GM21390 (cell line): ENCODE results near the gene PFN4.
"Not testable (repeated sequence)": the region's sequence is repeated elsewhere in the genome, so short reads cannot be mapped to it uniquely, and the experiment has no call there.

ENCODE experiments used
- ATAC-seq: cut with Tn5 transposase; IDR thresholded peaks from one replicate; pipeline ENCODE4 v1.9.1; 2021; ENCODE audit not compliant: unreplicated experiment

The PFN4 gene

DNA sequence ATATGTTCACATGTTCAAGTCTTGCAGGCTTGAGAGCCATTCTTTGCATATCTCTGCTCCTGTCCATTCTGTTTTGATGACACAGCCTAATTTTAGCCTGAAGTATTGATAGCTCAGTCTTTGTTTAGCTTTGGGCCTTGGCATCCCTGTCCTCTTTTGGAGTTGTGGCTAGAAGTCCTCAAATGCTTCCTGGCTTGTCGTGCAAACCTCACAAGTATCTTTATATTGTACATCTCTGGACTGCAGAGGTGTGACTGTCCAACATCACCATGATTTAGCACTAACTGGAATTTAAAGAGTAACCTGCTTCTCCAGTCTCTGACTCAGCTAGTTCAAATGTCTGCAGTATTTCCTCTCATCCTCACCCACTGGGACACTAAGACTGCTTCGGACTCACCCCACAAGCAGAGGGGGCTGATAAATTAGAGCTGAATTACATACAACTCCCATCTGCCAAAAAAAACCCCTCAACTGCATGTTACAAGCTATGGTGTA is 11.7 kb downstream of the PFN4 start:
- no peak for ATAC-seq

DNA sequence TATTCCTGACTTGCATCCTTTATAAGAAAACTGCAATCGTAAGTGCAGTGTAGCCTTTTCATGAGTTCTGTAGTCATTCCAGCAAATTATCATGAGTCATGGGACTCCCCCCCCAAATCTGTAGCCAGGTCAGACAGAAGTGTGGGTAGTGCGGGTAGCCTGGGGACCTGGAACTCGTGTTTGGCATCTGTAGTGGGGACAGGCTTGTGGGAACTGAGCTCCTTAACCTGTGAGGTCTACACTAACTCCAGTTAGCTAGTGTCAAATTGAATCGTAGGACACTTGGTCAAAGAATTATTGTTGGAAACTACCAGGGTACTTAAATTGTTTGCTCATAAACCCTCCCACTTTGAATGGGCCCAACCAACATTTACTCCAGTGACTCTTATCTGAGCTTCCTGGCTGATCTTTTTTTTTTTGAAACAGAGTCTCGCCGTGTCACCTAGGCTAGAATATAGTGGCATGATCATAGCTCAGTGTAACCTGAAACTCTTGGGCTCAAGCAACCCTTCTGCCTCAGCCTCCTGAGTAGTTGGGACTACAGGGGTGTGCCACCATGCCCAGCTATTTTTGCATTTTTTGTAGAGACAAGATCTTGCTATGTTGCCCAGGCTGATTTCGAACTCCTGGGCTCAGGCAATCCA is 12.4 kb downstream of the PFN4 start:
- no peak for ATAC-seq

DNA sequence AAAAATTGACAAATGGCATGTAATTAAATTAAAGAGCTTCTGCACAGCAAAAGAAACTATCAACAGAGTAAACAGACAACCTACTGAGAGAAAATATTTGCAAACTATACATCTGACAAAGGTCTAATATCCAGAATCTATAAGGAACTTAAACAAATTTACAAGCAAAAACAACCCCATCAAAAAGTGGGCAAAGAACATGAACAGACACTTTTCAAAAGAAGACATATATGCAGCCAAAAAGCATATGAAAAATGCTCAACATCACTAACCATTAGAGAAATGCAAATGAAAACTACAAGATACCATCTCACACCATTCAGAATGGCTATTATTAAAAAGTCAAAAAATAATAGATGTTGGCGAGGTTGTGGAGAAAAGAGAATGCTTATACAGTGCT is 13.7 kb downstream of the PFN4 start:
- ATAC-seq, result not testable (repeated sequence)

DNA sequence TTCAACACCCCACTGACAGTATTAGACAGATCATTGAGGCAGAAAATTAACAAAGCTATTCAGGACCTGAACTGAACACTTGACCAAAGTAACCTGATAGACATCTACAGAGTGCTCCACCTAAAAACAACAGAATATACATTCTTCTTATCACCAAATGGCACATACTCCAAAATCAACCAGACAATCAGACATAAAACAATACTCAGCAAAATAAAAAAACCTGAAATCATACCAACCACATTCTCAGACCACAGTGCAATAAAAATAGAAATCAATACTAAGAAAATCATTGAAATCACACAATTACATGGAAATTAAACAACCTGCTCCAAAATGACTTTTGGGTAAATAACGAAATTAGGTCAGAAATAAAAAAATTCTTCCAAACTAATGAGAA is 15.8 kb downstream of the PFN4 start:
- no peak for ATAC-seq

DNA sequence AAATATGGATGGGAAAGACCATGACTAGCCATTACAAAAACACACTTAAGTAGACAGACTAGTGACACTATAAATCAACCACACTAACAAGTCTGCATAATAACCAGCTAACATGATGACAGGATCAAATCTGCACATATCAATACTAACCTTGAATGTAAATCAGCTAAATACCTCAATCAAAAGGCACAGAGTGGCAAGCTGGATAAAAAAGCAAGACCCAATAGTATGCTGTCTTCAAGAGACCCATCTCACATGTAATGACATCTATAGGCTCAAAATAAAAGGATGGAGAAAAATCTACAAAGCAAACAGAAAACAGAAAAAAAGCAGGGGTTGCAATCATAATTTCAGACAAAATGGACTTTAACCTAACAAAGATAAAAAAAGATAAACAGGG is 16.3 kb downstream of the PFN4 start:
- no peak for ATAC-seq

DNA sequence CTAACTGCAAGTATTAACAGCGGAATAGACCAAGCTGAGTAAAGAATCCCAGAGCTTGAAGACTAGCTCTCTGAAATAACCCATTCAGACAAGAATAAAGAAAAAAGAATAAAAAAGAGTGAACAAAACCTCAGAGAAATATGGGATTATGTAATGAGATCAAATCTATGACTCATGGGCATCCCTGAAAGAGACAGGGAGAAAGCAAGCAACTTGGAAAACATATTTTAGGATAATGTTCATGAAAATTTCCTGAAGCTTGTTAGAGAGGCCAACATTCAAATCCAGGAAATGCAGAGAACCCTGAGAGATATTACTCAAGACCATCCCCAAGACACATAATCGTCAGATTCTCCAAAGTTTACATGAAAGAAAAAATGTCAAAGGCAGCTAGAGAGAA is 17.3 kb downstream of the PFN4 start:
- ATAC-seq, result no peak

DNA sequence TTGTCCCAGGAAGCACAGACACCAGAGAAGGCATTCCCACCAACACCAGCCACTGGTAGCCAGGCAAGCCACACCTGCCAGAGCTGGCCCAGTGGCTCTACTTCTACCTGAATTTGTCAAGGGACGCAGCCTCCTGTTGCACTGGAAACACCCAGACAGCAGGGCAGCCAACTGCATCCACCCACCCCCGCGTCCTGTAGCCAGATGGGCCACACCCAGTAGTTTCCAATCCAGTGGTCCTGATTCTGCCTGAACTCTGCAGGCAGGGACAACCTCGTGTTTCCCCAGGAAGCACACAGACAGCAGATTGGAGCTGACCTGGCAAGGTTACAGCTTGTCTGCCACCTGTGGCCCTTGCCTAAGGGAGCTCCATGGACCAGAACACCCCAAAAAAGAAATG is 18.2 kb downstream of the PFN4 start:
- ATAC-seq, result no peak

DNA sequence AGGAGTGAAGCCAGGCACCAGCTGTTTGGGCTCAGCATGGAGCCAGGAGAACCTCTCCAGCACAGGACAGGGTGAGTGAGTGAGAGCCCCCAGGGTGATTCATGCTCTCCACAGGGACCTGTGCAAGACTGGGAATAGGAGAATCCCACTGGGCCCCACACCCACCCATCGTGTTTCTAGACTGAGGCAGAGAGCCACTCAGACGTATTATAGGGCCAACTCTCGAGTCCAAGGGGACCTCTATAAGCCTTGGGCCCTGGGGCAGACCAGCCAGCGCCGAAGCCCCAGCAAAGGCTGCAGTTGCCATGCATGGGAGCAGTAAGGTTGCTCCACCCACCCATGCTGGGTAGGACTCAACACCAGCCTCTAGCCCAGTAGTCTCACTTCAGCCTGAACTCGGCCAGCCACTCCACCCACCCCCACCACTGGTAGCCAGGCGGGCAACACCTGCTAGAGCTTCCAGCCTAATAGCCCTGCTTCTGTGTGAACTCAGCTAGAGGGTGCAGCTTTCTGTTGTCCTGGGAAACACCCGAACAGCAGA is 19.0 kb downstream of the PFN4 start:
- ATAC-seq, result no peak

DNA sequence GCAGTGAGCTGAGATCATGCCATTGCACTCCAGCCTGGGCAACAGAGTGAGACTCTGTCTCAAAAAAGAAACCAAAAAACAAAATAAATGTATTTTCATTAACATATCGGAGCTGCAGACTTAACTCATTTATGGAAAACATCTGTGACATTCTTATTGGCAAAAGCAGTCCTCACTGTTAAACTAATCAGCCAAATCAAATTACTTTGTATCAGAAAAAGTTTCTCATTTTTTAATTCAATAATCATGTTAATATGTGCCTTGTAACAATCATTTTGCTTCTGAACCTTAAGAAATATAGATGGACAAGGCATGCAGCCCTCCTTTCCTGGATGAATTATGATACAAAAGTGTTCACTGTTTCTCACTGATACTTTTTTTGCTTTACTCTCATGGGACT is 20.5 kb downstream of the PFN4 start:
- no peak for ATAC-seq

DNA sequence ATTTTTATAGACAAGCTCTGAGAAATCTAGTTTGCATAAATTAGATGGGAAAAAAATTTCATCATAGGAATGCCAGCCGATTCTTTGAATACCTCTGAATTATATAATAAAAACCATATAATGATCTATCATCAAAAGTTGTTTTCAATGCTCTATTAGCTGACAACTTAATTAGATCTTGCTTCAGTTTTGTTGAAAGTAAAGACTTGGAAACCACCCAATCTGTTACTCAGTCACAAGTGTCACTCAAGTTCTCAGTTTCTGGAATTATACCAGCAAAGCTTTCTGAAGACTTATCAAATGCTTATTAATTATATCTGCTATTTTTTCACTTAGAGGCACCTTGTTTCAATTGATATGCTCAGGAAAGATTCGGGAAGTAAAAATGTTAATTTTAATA is 21.1 kb downstream of the PFN4 start:
- ATAC-seq, result no peak

DNA sequence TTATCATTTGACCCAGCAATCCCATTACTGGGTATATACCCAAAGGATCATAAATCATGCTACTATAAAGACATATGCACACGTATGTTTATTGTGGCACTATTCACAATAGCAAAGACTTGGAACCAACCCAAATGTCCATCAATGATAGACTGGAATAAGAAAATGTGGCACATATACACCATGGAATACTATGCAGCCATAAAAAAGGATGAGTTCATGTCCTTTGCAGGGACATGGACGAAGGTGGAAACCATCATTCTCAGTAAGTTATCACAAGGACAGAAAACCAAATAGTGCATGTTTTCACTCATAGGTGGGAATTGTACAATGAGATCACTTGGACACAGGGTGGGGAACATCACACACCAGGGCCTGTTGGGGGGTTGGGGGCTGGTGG is 22.4 kb downstream of the PFN4 start:
- ATAC-seq, result not testable (repeated sequence)

DNA sequence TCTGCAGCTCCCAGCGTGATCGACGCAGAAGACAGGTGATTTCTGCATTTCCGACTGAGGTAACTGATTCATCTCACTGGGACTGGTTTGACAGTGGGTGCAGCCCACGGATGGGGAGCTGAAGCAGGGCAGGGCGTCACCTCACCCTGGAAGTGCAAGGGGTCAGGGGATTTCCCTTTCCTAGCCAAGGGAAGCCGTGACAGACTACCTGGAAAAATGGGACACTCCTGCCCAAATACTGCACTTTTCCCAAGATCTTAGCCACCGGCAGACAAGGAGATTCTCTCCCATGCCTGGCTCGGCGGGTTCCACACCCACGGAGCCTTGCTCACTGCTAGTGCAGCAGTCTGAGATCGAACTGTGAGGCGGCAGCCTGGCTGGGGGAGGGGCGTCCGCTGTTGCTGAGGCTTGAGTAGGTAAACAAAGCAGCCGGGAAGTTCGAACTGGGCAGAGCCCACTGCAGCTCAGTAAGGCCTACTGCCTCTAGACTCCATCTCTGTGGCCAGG is 27.9 kb downstream of the PFN4 start:
- ATAC-seq, result not testable (repeated sequence)

DNA sequence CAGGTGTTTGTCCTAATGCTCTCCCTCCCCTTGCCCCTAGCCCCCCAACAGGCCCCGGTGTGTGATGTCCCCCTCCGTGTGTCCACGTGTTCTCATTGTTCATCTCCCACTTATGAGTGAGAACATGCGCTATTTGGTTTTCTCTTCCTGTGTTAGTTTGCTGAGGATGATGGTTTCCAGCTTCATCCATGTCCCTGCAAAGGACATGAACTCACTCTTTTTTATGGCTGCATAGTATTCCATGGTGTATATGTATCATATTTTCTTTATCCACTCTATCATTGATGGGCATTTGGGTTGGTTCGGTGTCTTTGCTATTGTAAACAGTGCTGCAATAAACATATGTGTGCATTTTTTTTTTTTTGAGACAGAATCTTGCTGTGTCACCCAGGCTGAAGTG is 29.9 kb downstream of the PFN4 start:
- not testable (repeated sequence) for ATAC-seq

DNA sequence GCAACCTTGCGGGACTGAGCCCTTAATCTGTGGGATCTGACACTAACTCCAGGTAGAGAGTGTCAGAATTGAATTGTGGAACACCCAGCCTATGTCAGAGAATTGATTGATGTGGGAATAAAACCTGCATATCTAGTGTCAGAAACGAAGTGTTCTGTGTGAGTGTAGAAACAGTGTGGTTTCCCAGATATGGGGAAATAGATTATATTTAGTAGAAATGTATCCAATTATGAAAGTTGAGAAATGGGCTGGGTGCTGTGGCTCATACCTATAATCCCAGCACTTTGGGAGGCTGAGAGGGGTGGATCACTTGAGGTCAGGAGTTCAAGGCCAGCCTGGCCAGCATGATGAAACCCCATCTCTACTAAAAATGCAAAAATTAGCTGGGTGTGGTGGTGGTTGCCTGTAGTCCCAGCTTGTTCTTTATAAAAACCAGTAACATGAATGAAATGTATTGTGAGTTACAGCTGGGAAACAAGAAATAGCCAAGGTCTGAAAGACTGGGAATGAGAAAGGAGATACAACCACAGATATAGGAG is 34.2 kb downstream of the PFN4 start:
- ATAC-seq, result no peak

DNA sequence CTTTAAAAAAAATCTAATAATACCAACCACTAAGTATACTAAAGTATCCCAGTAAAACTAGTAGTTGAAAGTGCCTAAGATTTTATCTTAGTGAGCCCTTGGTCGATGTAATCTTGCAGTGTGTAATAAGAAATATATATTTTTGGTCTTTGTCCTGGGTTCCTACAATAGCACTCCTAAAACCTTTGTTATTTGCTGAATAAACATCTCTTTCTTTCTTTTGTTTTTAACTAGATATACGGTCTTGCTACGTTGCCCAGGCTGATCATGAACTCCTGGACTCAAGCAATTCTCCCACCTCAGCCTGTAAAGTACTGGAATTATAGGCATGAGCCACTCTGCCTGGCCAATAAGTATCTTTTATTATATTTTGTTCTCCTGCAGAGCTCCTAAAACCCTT is 36.1 kb downstream of the PFN4 start:
- ATAC-seq, result no peak

DNA sequence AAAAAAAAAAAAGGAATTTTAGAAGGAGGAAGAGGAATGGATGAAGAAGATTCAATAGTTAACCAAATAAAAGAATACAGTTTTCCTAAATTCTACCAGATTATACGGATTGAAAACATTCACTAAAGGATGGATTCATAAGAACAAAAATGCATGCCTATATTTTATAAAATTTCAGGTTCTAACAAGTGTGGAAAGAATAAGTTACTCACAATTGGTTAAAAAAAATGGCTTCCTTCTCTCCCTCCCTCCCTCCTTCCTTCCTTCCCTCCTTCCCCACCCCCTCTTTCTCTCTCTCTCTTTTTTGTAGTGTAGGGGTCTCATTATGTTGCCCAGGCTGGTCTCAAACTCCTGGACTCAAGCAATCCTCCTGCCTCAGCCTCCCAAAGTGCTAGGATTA is 36.9 kb downstream of the PFN4 start:
- no peak for ATAC-seq

DNA sequence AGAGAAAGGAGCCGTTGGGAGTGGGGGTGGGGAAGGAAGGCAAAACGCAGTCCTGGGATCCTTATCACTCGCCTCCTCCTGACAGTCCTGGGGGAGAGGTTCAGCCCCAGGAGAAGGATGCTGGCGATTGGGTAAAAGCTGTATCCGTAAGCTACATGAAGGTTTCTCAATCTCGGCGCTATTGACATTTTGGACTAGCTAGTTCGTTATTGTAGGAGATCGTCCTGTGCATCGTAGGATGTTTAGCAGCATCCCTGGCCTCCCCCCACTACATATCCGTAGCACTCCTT is 38.0 kb downstream of the PFN4 start:
- ATAC-seq, result no peak

DNA sequence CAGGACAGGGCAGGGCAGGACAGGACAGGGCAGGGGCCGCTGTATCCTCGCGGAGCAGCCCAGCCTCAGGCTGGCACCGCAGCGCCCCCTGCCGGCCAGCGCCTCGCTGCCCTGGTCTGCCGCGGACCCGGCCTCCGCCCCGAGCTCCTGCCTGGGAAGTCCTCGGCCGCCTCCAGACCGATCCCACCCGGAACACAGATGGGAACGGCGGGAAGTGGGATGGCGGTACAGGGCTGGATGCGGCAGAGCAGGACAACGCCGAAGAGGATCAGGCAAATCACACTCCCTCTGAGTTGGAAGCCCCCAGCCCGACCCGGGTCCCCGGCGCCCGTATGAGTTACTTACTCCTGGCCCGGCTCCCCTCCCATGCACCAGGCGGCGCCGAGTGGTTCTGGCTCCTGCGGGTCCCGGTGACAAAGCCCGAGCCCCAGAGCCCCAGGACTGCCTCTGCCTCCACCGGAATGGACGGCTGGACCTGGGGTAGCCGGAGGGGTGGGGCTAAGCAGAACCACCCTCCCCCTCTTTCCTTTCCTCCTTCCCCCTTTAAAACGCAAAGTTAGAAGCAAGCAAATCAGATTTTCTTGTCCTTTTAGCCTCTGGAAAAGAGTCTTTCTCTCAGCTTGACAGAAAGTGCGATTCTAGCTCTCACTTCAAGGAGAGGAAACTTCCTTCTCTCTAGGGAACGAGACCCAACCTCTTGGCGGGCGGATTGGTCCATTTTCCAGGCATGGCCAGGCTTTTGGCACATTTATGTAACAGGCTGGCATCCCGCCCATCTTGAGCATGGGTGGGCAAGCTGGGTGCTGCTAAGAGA is 38.5 kb downstream of the PFN4 start, which contains the start of gene TP53I3:
TSS of gene TP53I3 (minus strand) at position 449 of the 814 bp plus-strand sequence. CDS start 508 bp downstream, outside the sequence.
- peak; percentile 83 for ATAC-seq

DNA sequence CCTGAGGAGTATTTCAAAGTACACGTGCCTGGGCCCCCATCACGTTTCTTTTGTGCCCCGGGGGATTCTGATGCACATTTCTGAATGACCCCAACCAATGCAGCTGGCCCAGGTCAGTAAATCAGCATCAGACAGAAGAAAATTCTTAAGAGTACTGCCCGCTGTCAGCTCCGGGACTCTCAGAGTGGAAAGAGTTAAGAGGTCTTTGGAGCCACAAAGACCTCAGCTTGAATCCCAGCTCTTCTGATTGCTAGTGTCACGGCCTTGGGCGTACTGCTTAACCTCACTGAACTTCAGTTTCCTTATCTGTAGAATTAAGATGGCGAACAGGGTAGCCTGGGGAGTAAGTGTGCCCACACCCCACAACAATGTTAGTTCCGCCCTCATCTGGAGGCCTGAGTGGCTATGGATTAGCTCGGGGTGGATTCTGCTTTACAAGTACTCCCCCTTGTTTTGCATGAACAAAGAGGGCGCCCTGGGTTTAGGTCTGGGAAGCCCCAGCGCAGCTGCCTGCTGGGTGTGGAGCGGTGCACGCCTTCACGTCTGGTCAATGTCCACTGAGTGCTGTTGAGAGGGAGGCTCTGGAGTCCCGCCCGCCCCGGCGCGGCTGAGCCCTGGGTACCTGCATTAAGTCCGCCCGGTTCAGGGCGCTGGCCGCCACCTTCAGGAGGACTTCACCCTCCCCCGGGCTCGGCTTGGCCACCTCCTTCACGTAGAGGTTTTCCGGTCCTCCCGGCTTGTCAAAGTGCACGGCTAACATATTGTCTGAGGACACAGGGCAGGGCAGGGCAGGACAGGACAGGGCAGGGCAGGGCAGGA is 39.4 kb downstream of the PFN4 start:
- ATAC-seq, result peak; percentile 78

DNA sequence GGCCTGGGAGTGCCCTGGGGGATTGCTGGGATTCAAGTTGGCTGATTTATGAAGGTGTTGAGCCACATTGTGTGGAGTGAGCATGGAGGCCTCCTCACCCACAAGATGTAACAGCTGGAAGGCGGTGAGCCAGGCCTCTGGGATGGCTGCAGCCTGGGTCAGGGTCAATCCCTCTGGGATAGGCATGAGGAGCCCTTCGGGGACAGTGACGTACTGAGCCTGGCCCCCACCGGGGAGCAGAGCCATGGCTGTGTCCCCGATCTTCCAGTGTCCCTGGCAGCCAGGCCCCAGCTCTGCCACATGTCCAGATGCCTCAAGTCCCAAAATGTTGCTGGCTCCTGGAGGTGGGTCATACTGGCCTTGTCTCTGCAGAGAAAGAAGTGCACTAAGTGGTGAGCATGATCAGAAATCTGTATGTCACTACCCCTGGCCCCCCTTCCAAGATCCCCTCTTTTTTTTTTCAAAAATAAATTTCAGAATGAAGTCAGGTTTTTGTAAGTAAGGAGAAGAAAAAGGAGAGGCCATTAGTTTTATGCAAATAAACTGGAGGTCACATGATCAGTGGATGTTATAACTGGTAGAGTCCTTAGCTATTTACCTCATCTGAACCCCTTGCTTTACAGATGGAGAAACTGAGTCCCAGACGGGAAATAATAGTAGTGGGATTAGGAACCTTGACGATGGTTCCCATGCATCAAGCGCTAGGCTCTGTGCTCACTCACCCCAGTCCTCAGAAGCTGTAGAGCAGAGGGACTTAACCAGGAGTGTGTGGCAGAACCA is 40.2 kb downstream of the PFN4 start:
- ATAC-seq, result no peak
